NCI-H748 treated with DMSO at 0.1 percent for 48 hours (cell line): ENCODE results near the gene LRCOL1.

Experiments used
- DNase-seq: peaks from one replicate; lab custom pipeline; 2025; lab: John Stamatoyannopoulos, UW

Gene LRCOL1

GRCh38 chr12:132635076-132635955, 24.9 kb upstream of the LRCOL1 start:
- DNase-seq, result no peak

GRCh38 chr12:132634411-132634990, 24.1 kb upstream of the LRCOL1 start:
- DNase-seq, result no peak

- DNase-seq, result no peak
These were observed 23.5 kb upstream of the LRCOL1 start for GRCh38 chr12:132633901-132634300.

- no peak for DNase-seq
These were observed 23.0 kb upstream of the LRCOL1 start for GRCh38 chr12:132633398-132633797.

GRCh38 chr12:132632521-132633228, 22.3 kb upstream of the LRCOL1 start:
- no peak for DNase-seq

GRCh38 chr12:132631666-132632065, 21.3 kb upstream of the LRCOL1 start:
- no peak for DNase-seq

- DNase-seq, result no peak
These were observed 20.3 kb upstream of the LRCOL1 start for GRCh38 chr12:132630672-132631071.

- DNase-seq, result no peak
These were observed 18.9 kb upstream of the LRCOL1 start for GRCh38 chr12:132629330-132629729.

GRCh38 chr12:132625731-132626430, 15.5 kb upstream of the LRCOL1 start:
- no peak for DNase-seq

GRCh38 chr12:132624910-132625630, 14.7 kb upstream of the LRCOL1 start:
- DNase-seq, result no peak

GRCh38 chr12:132624186-132624855, 13.9 kb upstream of the LRCOL1 start:
- no peak for DNase-seq

- DNase-seq, result no peak
These were observed 12.9 kb upstream of the LRCOL1 start for GRCh38 chr12:132623072-132623869.

GRCh38 chr12:132622437-132623071, 12.2 kb upstream of the LRCOL1 start:
- no peak for DNase-seq

GRCh38 chr12:132621657-132622435, 11.5 kb upstream of the LRCOL1 start:
- DNase-seq, result no peak

GRCh38 chr12:132620899-132621656, 10.7 kb upstream of the LRCOL1 start:
- DNase-seq, result no peak

GRCh38 chr12:132620113-132620898, 9.9 kb upstream of the LRCOL1 start:
- no peak for DNase-seq

GRCh38 chr12:132619386-132620112, 9.2 kb upstream of the LRCOL1 start:
- DNase-seq, result no peak
